HL-60 (cell line): ENCODE measurements around the gene RGMA.

Experiments used
- POLR2AphosphoS5 ChIP-seq: IDR thresholded peaks from 2 replicates; pipeline ENCODE4 v1.6.1; 2012; ENCODE audit warnings: low read depth
- REST ChIP-seq: IDR thresholded peaks from 2 replicates; pipeline ENCODE4 v1.6.1; 2012; ENCODE audit warnings: low read depth; ENCODE audit not compliant: insufficient replicate concordance
- TF ChIP-seq, protein P1 (sequence below): IDR thresholded peaks from one replicate; pipeline ENCODE4 v1.5.1; 2011; ENCODE audit warnings: low read length, control low read depth, inconsistent platforms; ENCODE audit not compliant: insufficient read depth

DNA sequence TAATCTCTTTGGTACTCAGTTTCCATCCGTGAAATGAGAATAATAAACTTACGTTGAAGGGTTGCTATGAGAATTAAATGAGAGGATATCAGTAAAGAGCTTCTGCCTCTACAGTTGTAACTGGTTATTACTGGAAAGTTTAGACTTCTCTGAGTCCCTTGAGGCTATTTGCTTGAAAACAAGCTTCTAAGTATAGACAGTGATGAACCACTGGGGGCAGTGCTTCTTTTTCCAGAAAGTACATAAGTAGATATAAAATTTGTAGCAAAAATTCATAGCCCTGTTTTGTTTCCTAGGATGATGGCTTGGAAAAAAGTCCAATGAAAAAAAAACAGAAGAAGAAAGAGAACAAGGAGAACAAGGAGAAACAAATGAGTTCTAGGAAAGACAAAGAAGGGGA lies 87.1 kb downstream of the RGMA start:
- TF ChIP-seq, protein P1, sequence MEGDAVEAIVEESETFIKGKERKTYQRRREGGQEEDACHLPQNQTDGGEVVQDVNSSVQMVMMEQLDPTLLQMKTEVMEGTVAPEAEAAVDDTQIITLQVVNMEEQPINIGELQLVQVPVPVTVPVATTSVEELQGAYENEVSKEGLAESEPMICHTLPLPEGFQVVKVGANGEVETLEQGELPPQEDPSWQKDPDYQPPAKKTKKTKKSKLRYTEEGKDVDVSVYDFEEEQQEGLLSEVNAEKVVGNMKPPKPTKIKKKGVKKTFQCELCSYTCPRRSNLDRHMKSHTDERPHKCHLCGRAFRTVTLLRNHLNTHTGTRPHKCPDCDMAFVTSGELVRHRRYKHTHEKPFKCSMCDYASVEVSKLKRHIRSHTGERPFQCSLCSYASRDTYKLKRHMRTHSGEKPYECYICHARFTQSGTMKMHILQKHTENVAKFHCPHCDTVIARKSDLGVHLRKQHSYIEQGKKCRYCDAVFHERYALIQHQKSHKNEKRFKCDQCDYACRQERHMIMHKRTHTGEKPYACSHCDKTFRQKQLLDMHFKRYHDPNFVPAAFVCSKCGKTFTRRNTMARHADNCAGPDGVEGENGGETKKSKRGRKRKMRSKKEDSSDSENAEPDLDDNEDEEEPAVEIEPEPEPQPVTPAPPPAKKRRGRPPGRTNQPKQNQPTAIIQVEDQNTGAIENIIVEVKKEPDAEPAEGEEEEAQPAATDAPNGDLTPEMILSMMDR = no peak
- no peak for TF ChIP-seq POLR2AphosphoS5
- no peak for TF ChIP-seq REST
